Adrenal gland (tissue), 12 donors: Measurements from ENCODE around the gene RNF180. TPM values are rescaled to one million over a fixed set of nuclear protein-coding genes. Genes with fewer than 3 reads are reported as not detected.

Experiments used
- DNase-seq, 7 donors: peaks; one replicate each; pipeline ENCODE4 v3.0.0-alpha.2; 2019 to 2020
- H3K27ac ChIP-seq, 5 donors: fragments of 200-600 bp; sonication (generic) in 4 of 5; 1 replicate in 3 of 5; 2 replicates in 2 of 5; pipeline versions ENCODE4 v1.5.1 to v1.8.0; 2016 to 2020; ENCODE audit warnings: mild to moderate bottlenecking in 1 of 5
- H3K27me3 ChIP-seq: fragments of 200-600 bp; 2 replicates; pipeline ENCODE4 v1.8.0; 2021
- H3K36me3 ChIP-seq, 2 donors: fragments of 200-600 bp; replicated peaks in 1 of 2; 1 replicate in 1 of 2; 2 replicates in 1 of 2; pipeline versions ENCODE4 v1.5.1 to v1.8.0; 2018 to 2022
- H3K4me1 ChIP-seq, 2 donors: fragments of 200-600 bp; replicated peaks in 1 of 2; 1 replicate in 1 of 2; 2 replicates in 1 of 2; pipeline versions ENCODE4 v1.5.1 to v1.8.0; 2018 to 2021
- H3K4me3 ChIP-seq, 4 donors: fragments of 200-600 bp; sonication (generic) in 3 of 4; one replicate each; pipeline ENCODE4 v1.5.1; 2016 to 2018
- H3K9me3 ChIP-seq, 3 donors: fragments of 200-600 bp; sonication (generic) in 1 of 3; replicated peaks in 1 of 3; 1 replicate in 2 of 3; 2 replicates in 1 of 3; pipeline versions ENCODE4 v1.5.1 to v1.8.0; 2016 to 2021
- POLR2A ChIP-seq, 2 donors: fragments of 450-650 bp; IDR thresholded peaks; one replicate each; pipeline ENCODE4 v1.6.1; 2017; ENCODE audit warnings: antibody characterized with exemption in 2 of 2, mild to moderate bottlenecking in 2 of 2, moderate library complexity in 1 of 2
- WGBS, 4 donors: extraction: QIAGEN DNeasy Blood & Tissue Kit in 2 of 4; methylation state at CpG; one replicate each; pipeline versions ENCODE4 v1.1.5 to v1.1.7; 2013 to 2017; 5-methylcytosine and 5-hydroxymethylcytosine counted together
- intact Hi-C, 2 donors: fragments of 100-400 bp; cut with DNase I; formaldehyde crosslinking; loops; one replicate each; pipeline versions ENCODE4 v1.14.1 to v1.15.0; 2022 to 2023
- polyA plus RNA-seq, 3 donors: library from polyadenylated mRNA; stranded (reverse); fragments of 200-250 nt in 2 of 3; fragments of 350-450 nt in 1 of 3; fragmentation: Illumina TruSeq in 1 of 3; extraction: RNeasy Lipid Tissue Mini Kit (QIAGEN cat#74804) in 1 of 3; gene quantifications; one replicate each; pipeline ENCODE4 v1.2.3, GENCODE V29; 2013 to 2014
- total RNA-seq, 9 donors: library from RNA; depleted of rRNA in 4 of 9; stranded (reverse); fragments of >200 nt in 4 of 9; fragments of 120-200 nt in 1 of 9; fragmentation: NEBNext Ultra II Directional in 1 of 9; extraction: Animal tissue kit (Norgen Biotek cat#: 25700) in 1 of 9; gene quantifications; one replicate each; pipeline versions ENCODE4 v1.1.0 to v1.2.4, GENCODE V29; 2013 to 2023
- TF ChIP-seq, protein P1 (sequence below), 6 experiments: fragments of 450-650 bp in 4 of 6; fragments of 200-600 bp in 2 of 6; sonication (generic) in 1 of 6; IDR thresholded peaks; 1 replicate in 5 of 6; 2 replicates in 1 of 6; pipeline versions ENCODE4 v1.5.1 to v1.8.0; 2016 to 2021; ENCODE audit warnings: antibody characterized with exemption in 6 of 6, mild to moderate bottlenecking in 2 of 6, moderate library complexity in 1 of 6
- donor health status: healthy with polysubstance abuse.
- donor health status: Bipolar disorder and iron deficiency.
- donor health status: DM: yes; HTN: yes; CAD: no.
- donor health status: DM: no; HTN: no; CAD: no.
- donor health status: DM: no; HTN: no; CAD: no.
- donor health status: DM: yes; HTN: yes; CAD: no.

Gene RNF180
- total and polyA plus RNA-seq, 12 donors, result 1.5 to 21.7 (median 9.2) TPM

GRCh38 chr5:64188776-64189175 lies 23.1 kb downstream of the RNF180 start:
- Histone ChIP-seq H3K27ac (no peak overlapping the region), H3K4me3 (no peak overlapping the region), H3K36me3 (no peaks in the 10 kb centered on the region), H3K9me3 (no peaks in the 10 kb centered on the region), H3K27me3 (no peaks in the 10 kb centered on the region), H3K4me1 (no peaks in the 10 kb centered on the region)
- DNase-seq, result no peak
- WGBS, 4 donors, result 93 to 97% (median 97%) methylated on average over 1 of the region's 1 CpG
- TF ChIP-seq, protein P1, sequence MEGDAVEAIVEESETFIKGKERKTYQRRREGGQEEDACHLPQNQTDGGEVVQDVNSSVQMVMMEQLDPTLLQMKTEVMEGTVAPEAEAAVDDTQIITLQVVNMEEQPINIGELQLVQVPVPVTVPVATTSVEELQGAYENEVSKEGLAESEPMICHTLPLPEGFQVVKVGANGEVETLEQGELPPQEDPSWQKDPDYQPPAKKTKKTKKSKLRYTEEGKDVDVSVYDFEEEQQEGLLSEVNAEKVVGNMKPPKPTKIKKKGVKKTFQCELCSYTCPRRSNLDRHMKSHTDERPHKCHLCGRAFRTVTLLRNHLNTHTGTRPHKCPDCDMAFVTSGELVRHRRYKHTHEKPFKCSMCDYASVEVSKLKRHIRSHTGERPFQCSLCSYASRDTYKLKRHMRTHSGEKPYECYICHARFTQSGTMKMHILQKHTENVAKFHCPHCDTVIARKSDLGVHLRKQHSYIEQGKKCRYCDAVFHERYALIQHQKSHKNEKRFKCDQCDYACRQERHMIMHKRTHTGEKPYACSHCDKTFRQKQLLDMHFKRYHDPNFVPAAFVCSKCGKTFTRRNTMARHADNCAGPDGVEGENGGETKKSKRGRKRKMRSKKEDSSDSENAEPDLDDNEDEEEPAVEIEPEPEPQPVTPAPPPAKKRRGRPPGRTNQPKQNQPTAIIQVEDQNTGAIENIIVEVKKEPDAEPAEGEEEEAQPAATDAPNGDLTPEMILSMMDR (IDR thresholded peaks at IDR 0.05), result no peak
- no peak for TF ChIP-seq POLR2A (IDR thresholded peaks at IDR 0.05)
- intact Hi-C loops, result no loop called here

DNA sequence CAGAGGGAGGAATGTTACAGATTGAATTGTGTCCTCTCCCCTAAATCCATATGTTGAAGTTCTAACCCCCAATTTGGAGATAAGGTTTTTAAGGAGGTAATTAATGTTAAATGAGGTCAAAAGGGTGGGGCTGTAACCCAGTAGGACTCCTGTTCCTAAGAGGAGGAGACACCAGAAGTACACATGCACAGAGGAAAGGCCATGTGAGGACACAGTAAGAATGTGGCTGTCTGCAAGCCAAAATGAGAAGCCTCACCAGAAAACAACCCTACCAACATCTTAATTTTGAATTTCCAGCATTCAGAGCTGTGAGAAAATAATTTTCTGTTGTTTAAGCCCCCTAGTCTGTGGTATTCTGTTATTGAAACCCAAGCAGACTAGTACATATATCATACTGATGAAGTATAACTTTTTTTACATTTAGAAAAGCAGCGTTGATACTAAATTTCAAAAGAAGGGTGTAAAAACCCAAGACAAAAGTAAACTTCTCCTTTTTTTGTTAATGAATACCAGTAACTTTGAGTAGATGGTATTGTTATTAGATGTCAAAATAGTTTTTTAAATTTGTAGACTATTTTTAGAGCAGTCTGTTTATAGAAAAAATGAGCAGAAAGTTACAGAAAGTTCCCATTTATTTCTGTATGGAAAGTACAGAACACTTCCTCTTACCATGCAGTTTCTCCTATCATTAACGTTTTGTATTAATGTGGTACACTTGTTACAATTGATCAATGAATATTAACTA lies 25.1 kb downstream of the RNF180 start:
- Histone ChIP-seq H3K36me3 (no peaks in the 10 kb centered on the region), H3K4me1 (no peaks in the 10 kb centered on the region), H3K27me3 (no peaks in the 10 kb centered on the region), H3K4me3 (no peak overlapping the region), H3K9me3 (no peaks in the 10 kb centered on the region), H3K27ac (no peak overlapping the region)
- intact Hi-C loops, result no loop called here
- no peak for TF ChIP-seq POLR2A (IDR thresholded peaks at IDR 0.05)
- TF ChIP-seq, protein P1 (IDR thresholded peaks at IDR 0.05), result no peak
- 34 to 53% (median 42%) methylated on average over 2 of the region's 2 CpGs for WGBS, 4 donors
- DNase-seq, result no peak

- no peak for DNase-seq
- H3K36me3 ChIP-seq, result no peaks in the 10 kb centered on the region
- 91 to 96% (median 95%) methylated on average over 3 of the region's 3 CpGs for WGBS, 4 donors
- no peaks in the 10 kb centered on the region for H3K4me1 ChIP-seq
- no peak overlapping the region for H3K27ac ChIP-seq
- no peaks in the 10 kb centered on the region for H3K27me3 ChIP-seq
- no peaks in the 10 kb centered on the region for H3K9me3 ChIP-seq
- H3K4me3 ChIP-seq, result no peak overlapping the region
- TF ChIP-seq POLR2A (IDR thresholded peaks at IDR 0.05), result no peak
- TF ChIP-seq, protein P1 (IDR thresholded peaks at IDR 0.05), result no peak
- intact Hi-C loops, result no loop called here
These were observed 30.3 kb downstream of the RNF180 start for GRCh38 chr5:64195981-64196380.

DNA sequence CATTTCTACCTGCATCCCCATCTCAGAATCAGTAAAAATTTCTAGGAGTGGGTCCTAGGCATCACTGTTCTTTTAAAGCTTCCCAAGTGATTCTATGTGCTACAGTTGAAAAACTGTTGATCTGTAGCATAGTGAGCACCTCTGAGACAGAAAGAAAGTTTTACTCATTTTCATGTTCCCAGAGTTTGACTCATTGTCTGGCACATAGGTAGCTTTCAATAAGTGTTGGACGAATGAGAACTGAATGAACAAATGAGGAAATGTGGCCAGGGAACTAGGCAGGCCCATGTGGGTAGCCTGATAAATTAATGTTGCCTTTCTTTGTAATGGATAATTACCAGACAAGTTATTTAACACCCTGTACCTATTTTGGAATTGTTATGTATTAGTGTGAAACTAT lies 33.8 kb downstream of the RNF180 start:
- Histone ChIP-seq H3K4me1 (no peaks in the 10 kb centered on the region), H3K27me3 (no peaks in the 10 kb centered on the region), H3K4me3 (no peak overlapping the region), H3K36me3 (no peaks in the 10 kb centered on the region), H3K27ac (no peak overlapping the region), H3K9me3 (no peaks in the 10 kb centered on the region)
- DNase-seq, result no peak
- TF ChIP-seq, protein P1 (IDR thresholded peaks at IDR 0.05), result no peak
- no peak for TF ChIP-seq POLR2A (IDR thresholded peaks at IDR 0.05)
- 57 to 76% (median 64%) methylated on average over 1 of the region's 1 CpG for WGBS, 4 donors
- intact Hi-C loops, result no loop called here
